ENCODE data around the gene AGPAT1.
"Not testable (repeated sequence)": the region's sequence is repeated elsewhere in the genome, so short reads cannot be mapped to it uniquely, and the experiment has no call there.

AGPAT1 gene

DNA sequence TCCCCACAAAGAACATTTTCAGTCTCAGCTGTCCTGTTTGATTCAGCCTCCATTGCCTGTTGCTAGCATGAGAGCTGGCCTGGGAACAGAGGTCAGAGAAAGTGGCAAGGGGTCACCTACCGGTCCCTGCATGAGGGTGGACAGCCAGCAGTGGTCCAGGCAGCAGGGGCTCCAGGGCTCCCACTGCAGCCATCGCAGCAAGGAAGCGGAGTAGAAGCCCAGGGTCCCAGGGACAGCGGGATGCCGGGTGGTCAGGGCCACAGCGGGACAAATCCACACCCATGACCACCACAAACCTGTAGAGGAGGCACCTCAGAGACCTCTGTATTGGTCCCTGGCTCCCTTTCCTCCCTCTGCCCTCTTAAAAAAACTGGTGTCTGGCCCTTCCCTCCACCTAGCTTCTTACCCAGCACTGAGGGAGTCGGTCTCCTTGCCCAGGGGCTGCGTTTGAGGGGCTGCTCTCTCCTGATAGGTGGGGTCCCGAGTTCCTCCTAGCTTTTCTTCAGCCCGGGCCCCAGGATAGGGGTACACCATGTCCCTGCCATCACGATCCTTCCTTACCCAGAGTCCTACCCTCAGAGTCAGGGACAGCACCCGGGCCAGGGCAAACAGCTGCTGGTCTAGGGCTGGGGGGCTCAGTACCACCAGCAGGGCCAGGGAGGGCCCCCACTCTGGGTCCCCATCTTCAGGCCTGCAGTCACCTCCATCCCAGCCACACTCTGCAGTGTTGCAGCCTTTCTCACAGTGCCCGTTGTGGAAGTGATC lies 25.0 kb upstream of the AGPAT1 start:
- no peak for DNase-seq (ENCODE audit: extremely low read depth in 1 of 2, low read depth in 1 of 2)

DNA sequence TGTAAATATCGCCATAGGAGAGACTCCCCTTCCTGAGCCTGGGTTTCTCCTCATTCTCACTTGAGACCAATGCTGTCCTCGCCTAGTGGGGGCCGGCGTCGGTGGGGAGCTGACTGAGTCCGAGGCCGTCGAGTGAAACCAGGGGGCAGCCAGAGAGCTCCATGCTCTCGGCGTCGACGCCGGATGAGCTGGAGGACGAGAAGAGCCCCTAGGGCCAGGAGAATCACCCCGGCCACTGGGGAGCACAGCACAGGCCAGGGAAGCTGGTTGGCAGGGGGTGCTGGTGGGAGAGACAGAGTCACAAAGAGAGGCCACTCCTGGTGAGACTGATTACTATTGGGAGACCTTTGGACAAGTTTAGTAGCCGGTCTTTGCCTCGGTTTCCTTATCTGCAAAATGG lies 23.0 kb upstream of the AGPAT1 start:
- no peak for DNase-seq (ENCODE audit: extremely low read depth in 1 of 2, low read depth in 1 of 2)

DNA sequence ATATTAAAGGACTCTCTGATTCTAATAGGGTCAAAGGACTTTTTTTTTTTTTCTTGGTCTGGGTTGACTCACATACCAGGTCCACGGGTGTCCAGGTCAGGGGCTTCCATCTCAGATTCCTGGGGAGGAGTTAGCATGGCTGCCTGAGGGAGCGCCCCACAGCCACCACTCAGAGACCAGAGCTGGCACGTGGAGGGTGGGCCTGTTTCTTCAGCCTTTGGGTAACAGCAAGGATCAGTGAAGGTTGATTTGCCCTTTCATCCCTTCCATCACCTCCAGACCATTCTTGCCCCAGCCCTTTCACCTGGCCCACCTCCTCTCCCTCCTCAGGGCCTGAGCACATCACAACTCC lies 22.4 kb upstream of the AGPAT1 start:
- DNase-seq (ENCODE audit: extremely low read depth in 1 of 2, low read depth in 1 of 2) = no peak

DNA sequence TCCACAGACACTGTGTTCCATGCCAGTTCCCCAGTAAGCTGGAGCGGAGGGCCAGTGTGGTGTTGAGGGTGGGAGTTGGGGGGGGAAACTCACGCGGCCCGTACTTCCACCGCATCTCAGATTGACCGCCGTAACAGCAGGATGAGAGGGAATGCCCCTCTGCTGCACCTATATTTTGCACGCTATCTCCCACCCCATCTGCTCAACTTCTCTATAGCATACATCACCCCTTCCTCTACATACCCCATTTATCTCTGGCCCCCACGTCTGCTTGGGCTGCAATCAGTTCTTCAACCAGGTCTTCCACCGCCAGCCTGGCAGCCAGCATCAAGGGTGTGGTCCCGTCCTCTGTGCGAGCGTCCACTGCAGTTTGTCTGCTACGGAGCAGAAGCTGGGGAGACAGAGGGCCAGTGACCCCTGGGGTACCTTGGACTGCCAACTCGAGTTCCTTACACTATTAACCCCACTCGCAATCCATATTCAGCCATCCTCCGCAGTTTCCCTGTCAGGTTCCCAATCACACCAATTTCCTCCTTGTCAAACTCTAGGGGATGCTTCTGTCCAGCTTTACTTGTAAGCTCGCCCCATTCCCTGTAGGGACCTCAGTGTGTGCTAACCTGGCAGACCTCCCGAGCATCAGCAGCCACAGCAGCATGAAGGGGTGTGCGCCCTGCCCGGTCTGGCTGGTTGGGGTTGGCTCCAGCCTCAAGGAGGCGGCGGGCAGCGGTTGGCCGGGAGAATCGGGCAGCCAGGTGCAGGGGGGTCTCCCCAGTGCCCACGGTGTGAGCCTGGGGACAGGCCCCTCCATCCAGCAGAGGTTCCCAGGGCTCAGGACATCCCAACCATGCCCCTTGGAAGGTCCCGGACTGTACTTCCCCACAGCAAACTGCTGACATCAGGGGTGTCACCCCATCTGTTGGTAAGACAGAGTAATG lies 21.1 kb upstream of the AGPAT1 start:
- DNase-seq (ENCODE audit: extremely low read depth in 1 of 2, low read depth in 1 of 2) = no peak

DNA sequence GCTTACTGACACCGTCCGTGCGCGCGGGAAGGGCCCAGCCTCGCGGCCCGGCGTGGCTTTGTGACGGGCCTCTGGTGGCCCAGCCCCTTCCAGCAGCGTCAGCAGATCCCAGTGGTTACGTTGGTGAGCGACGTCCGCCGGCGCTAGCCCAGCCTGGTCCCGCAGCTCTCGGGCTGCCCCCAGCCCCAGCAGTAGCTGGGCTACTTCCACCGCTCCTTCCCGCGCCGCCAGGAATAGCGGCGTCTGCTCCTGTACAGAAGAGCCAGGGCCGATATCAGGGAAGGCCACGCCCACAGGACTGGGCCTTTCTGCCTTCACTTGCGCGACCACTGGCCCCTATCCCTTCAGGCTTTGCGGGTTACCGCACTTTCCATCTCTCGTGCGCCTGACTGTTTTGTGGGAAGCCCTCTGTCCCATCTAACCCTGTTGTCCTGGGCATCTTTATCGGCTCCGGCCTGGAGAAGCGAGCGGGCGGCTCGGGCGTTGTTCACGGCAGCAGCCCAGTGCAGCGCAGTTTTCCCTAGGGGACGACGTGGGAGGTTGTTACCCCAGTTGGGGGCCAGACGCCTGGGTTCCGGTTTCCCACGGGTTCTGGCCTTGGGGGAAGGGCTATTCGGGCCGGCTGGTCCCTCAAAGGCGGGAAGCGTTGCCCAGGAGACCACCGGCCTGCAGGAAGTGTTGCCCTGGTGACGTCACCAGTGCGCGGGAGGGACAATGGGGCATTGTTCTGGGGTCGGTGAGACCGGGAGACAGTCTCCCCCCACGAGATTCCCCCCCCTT lies 20.2 kb upstream of the AGPAT1 start:
- DNase-seq (ENCODE audit: extremely low read depth in 1 of 2, low read depth in 1 of 2) = peak; percentile 54 to 68

DNA sequence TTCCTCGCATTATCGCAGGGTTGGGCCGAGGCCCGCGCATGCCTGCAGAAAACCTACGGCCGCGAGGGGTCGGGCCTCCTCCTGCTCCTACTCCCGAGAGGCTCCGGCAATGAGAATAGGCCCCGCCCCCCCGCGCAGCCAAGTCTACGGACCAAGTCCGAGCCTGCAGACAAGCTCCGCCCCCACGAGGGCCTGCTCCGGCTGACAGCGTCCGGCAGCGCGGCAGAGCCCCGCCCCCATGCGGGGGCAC lies 19.7 kb upstream of the AGPAT1 start:
- peak; percentile 100 for DNase-seq (ENCODE audit: extremely low read depth in 1 of 2, low read depth in 1 of 2)

DNA sequence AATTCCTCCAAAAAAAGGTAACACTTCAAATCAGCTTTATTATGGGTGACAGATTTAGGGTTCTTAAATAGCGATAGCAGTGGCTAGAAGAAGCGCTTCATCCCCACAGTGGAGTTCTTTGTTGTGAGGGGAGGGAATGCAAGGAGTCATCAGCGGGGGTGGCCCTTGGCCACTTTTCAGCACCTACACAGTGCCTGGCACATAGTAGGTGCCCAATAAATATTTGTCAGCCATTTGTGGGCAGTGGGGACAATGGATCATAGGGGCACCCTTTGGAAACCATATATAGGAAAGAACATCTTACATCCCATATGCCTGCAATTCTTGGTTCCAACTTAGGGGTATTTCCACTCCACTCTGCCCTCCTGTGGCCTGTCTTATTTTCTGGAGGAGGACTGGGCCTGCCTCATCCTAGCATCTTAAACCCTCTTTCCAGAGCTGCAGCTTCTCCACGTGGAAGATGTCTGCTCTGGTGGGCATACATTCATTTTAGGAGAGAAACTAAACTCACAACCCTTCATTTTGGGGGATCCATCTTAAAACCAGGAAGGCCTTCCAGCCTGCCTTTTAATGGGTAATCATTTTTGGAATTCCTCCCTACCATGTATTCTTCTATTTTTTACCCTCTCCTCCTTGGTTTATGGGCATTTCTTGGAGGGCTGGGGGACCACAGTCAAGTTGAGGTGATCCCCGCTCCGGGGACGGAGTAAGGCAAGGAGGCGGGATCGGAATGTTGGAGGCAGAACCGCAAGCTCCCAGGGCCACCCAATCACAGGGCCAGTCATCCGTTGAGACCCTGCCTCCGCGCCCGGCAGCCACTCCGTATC lies 19.2 kb upstream of the AGPAT1 start:
- DNase-seq (ENCODE audit: extremely low read depth in 1 of 2, low read depth in 1 of 2) = no peak

DNA sequence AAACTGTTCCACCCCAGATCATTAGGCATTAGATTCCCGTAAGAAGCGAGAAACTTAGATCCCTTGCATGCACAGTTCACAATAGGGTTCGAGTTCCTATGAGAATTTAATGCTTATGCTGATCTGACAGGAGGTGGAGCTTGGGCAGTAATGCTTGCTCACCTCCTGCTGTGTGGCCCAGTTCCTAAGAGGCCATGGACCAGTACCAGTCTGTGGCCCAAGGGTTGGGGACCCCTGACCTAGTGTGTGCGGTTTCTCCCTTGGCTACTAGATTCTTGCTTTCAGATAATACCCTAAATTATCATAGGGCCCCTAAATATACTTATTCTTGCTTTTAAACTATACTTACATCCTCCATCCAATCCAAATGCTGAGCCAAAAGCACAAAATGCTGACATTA lies 18.5 kb upstream of the AGPAT1 start:
- no peak for DNase-seq (ENCODE audit: extremely low read depth in 1 of 2, low read depth in 1 of 2)

DNA sequence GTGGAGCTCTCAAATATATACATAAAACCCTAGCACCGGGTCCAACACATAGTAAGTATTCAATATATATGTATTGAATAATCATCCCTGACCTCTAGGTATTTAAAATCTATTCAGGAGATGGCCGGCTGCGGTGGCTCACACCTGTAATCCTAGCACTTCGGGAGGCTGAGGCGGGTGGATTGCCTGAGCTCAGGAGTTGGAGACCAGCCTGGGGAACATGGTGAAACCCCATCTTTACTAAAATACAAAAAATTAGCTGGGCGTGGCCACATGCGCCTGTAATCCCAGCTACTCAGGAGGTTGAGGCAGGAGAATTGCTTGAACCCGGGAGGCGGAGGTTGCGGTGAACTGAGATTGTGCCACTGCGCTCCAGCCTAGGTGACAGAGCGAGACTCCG lies 17.2 kb upstream of the AGPAT1 start:
- DNase-seq (ENCODE audit: extremely low read depth in 1 of 2, low read depth in 1 of 2) = not testable (repeated sequence)

DNA sequence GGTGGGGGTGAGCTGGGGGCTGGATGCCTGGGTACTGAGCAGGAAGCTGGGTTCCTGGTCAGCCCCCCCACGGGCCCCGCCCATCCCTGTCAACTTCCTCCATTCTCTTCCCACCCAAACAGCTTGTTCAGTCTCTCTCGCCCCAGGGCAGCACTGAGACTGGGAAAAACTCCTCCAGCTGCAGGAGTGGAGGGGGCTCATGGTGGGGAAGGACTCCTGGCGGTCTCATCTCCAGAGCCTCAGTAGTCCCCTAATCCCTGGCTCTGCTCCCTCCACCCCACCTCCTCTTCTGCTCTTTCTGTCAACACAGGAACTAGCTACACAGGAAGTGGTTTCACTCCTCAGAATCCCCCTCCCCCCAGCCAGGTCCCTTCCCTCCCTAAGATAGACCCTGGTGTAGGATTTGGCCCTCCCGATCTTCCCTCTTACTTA lies 16.7 kb upstream of the AGPAT1 start, which contains the start of gene GPSM3:
TSS of gene GPSM3 (minus strand) at position 36 of the 432 bp plus-strand sequence. CDS start 130 bp downstream, outside the sequence.
- peak in 1 of 2 donors; percentile 29 for DNase-seq (ENCODE audit: extremely low read depth in 1 of 2, low read depth in 1 of 2)

DNA sequence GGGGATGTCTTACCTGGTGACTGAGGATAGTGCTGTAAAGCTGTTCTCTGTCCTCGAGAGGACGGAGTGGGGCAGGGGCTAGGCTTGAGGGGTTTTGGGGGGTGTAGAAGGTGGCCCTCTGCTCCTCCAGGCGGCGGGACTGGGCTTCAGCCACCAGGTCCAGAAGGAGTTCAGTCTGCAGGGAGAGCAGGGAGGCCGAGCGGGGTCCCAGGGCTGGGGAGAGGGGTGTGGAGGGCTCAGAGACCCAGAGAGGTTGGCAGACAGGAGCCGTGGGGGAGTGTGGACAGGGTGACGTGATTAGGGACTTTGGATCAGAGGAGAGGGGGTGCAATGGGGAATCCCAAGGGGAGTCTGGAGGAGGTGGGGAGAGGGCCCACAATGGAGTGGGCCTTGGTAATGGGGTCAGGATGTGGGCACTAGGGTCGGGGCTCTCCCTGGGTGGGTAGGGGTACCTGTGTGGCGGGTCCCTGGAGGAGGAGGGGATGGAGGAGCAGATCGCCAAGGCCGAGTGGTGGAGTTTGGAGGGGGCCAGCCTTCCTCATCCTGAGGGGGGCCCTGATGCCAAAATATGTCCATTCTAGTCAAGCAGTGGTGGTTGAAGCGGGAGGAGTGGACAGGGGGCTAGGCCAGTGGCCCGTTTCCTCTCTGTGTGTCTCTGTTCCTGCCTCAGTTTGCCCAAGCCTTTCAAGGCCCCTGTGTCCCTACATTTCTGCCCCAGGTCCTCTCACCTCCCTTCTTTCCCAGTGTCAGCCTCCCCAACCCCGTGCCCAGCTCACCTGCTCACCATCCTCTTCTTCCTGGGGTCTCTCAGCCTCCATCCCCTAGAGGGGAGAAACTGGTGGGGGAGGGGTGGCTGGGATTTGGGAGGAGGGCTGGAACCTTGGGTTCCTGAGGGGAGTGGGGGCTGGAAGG lies 16.1 kb upstream of the AGPAT1 start:
- DNase-seq (ENCODE audit: extremely low read depth in 1 of 2, low read depth in 1 of 2) = no peak

DNA sequence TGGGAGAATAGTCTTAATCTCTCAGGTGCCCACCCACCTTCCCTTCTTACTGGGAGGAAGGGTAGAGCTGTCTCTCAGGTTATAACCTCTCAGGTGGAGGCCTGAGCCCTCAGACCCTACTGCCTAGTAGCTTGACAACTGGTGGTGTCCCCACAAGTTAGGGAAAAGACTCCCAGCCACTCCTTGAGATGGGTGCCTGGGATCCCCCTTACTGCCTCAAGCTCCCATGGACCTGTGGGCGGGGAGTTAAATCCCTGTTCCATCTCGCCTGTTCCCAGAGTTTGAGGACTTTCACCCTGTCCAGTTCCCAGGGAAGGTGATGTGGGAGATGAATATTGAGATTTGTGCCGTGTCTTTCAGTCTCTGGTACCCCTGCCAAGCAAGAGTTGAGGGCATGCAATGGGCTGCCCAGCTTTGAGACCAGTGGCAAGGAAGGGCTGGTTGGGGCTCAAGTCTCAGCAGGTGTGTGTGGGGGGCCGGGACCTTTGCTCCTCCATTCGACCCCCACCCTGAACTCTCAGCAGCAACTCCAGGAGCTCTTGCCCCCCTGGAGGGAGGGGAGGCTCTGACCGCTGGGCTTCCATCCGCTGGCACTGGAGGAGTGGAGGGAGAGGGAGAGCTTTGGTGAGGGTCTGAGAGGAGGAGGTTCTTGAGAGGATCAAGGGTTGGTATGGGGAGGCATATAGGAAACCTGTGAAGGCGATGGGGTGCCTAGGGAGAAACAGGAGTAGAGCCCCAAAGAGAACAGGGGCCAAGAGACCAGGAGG lies 15.2 kb upstream of the AGPAT1 start:
- no peak for DNase-seq (ENCODE audit: extremely low read depth in 1 of 2, low read depth in 1 of 2)

DNA sequence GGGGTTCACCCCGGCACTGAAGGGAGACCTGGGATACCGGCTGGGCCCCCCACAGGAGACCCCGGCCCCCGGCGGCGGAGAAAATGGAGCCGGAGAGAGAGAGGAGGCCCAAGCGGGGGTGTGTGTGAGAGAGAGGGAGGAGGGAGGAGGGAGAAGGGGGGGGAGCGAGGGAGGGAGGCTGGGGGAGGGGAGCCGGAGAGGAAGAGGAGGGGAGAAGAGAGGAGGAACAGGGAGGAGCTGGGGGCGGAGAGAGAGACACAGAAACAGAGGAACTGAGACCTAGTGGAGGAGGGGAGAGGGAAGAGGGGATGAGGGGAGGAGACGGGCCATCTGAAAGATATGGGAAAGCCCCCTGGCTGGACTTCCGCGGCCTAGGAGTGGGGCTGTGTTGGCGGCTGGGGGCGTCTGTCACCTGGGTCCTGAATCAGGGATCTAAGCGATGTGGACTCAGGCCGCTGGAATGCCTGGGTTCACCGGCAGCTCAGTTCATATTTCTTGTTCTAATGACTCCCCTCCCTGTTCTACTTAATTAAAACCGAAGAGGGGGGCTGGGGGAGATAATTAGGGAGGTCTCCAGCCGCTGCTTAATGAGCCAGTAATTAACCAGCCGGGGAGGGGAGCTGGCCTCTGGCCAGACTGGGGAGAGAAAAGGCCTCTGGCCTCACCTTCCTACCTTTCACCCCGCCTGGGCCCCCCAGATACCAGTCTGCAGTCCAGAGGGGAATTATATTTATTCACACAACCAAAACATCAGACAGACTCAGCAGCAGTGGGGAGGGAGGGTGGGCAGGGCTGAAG lies 14.4 kb upstream of the AGPAT1 start, which contains the start of gene PBX2:
TSS of gene PBX2 (minus strand) at position 149 of the 798 bp plus-strand sequence. CDS start 287 bp downstream, outside the sequence.
- DNase-seq (ENCODE audit: extremely low read depth in 1 of 2, low read depth in 1 of 2) = peak; percentile 58 to 87

DNA sequence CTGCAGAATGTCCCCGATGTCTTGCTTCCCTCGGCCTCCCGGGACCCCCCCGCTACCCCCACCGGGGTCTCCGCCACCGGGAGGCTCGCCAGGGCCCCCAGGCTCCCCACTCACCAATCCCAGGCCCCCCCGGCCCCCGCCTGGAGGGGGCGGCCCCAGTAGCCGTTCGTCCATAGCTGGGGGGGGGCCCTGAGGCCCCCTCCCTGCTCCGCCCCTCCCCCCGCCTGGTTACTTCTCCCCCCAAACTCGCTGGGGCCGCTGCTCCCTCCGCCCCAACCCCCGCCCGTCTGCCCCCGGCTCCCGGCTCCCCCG lies 13.8 kb upstream of the AGPAT1 start:
- no peak for DNase-seq (ENCODE audit: extremely low read depth in 1 of 2, low read depth in 1 of 2)

DNA sequence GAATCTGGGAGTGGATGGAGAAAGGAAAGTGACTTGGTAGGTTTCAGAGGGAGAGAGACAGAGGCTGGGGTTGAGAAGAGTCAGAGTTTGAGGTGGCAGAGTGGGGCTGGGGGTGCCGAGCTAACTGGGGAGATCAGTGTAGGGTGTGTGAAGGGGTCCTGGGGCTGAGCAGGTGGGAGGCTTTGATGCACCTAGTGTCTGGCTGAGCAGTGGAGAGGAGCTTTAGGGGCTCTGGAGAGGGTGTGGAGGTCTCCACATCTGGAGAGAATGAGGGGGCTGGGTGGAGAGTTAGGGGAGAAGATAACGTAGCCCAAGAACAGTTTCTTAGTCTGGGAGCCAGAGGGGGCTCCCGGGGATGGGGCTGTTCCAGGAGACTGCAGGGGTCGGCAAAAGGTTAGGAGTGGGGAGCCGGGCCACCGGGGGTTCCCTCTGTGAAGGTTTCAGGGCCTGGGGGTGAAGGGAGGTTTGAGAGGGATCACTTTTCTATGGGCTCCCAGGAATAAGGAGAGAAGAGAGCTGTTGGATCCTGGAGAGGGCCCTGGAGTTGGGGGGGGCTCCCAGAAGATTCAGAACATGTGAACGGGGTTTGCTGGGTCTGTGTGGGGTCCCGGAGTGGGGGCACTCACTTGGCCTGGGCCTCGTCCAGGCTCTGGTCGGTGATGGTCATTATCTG lies 13.3 kb upstream of the AGPAT1 start:
- DNase-seq (ENCODE audit: extremely low read depth in 1 of 2, low read depth in 1 of 2) = no peak

DNA sequence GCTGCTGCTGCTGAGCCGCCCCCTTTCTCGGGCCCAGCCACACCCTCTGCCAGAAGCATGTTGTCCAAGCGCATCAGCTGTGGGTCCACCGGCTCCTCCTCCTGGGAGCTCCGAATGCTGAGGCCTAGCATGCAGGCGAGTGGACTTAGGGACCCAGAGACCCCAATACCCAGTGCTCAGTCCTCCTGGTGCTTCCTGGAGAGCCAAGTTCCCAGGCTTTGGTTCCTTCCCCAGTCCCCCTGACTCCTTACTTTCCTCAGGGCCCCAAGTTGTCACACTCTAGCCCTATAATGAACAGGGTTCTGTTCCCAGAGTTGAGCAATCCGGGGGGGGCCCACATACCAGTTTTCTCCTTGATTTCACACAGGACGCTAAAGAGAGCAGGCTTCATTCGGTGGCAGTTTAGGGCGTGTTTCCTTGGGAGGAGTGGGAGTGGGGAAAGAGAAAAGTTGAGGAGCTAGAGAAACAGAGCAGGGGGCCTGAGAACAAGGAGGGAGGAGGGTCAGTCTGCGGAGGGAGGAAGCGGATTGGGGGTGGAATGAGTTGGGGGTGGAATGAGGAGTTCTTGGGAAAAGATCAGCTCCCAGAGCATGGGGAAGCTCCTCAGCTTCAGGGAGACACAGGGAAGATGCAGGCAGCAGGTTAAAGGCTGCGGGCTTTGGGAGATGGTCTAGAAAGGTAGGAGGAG lies 12.6 kb upstream of the AGPAT1 start:
- DNase-seq (ENCODE audit: extremely low read depth in 1 of 2, low read depth in 1 of 2) = no peak
